ENCODE data around the gene KHNYN. TPM values are rescaled to one million over a fixed set of nuclear protein-coding genes. Genes with fewer than 3 reads are reported as not detected.
"Not testable (repeated sequence)": the region's sequence is repeated elsewhere in the genome, so short reads cannot be mapped to it uniquely, and the experiment has no call there.

Gene KHNYN
- 93.4 TPM for total RNA-seq

- peak; percentile 91 for DNase-seq (ENCODE audit: low spot score)
Observed at GRCh38 chr14:24429395-24430142, at the start of gene KHNYN, which contains the start of gene CBLN3. Gene KHNYN (plus strand): TSS chr14:24429954. CDS start chr14:24430731, 777 bp downstream. Gene CBLN3 (minus strand): TSS chr14:24429668. CDS start chr14:24429054, 614 bp downstream.

GRCh38 chr14:24381363-24382063, 48.2 kb upstream of the KHNYN start:
- no peak for DNase-seq (ENCODE audit: low spot score)

GRCh38 chr14:24382064-24382371, 47.7 kb upstream of the KHNYN start:
- DNase-seq (ENCODE audit: low spot score): no peak

GRCh38 chr14:24384169-24384568, 45.6 kb upstream of the KHNYN start:
- DNase-seq (ENCODE audit: low spot score): no peak

GRCh38 chr14:24385524-24385923, 44.2 kb upstream of the KHNYN start:
- no peak for DNase-seq (ENCODE audit: low spot score)

- no peak for DNase-seq (ENCODE audit: low spot score)
Observed at GRCh38 chr14:24387009-24387345, 42.8 kb upstream of the KHNYN start.

GRCh38 chr14:24387579-24387978, 42.2 kb upstream of the KHNYN start:
- DNase-seq (ENCODE audit: low spot score): not testable (repeated sequence)

GRCh38 chr14:24388474-24389179, 41.1 kb upstream of the KHNYN start:
- no peak for DNase-seq (ENCODE audit: low spot score)

- no peak for DNase-seq (ENCODE audit: low spot score)
Observed at GRCh38 chr14:24389226-24389848, 40.4 kb upstream of the KHNYN start.

- DNase-seq (ENCODE audit: low spot score): no peak
Observed at GRCh38 chr14:24390701-24391468, 38.9 kb upstream of the KHNYN start.

GRCh38 chr14:24392325-24393091, 37.2 kb upstream of the KHNYN start:
- no peak for DNase-seq (ENCODE audit: low spot score)

- no peak for DNase-seq (ENCODE audit: low spot score)
Observed at GRCh38 chr14:24394275-24394674, 35.5 kb upstream of the KHNYN start.

GRCh38 chr14:24395609-24396582, 33.9 kb upstream of the KHNYN start:
- no peak for DNase-seq (ENCODE audit: low spot score)

- DNase-seq (ENCODE audit: low spot score): no peak
Observed at GRCh38 chr14:24397639-24398292, 32.0 kb upstream of the KHNYN start.

GRCh38 chr14:24398293-24398652, 31.5 kb upstream of the KHNYN start:
- no peak for DNase-seq (ENCODE audit: low spot score)

- no peak for DNase-seq (ENCODE audit: low spot score)
Observed at GRCh38 chr14:24398653-24399446, 30.9 kb upstream of the KHNYN start, which contains the start of gene NYNRIN. Gene NYNRIN (plus strand): TSS chr14:24399003. CDS start chr14:24399247, 244 bp downstream.

GRCh38 chr14:24399447-24399822, 30.3 kb upstream of the KHNYN start:
- DNase-seq (ENCODE audit: low spot score): no peak

All from mucosa of gallbladder (tissue), 1 donor.